ENCODE results near the gene POU2AF1. TPM values are rescaled to one million over a fixed set of nuclear protein-coding genes. Genes with fewer than 3 reads are reported as not detected.
A peak's percentile ranks its signal among the peaks of the same experiment; 100 is the strongest.

Gene POU2AF1
- total and polyA plus RNA-seq, 2 of the 13 experiments (the other 11 are each of a cell fraction or from before 2014, with no cell fraction given) = 1.9 to 3.6 TPM

GRCh38 chr11:111359223-111360149 is 19.6 kb downstream of the POU2AF1 start:
- peak; percentile 74 for DNase-seq (ENCODE audit: low spot score)
- H4K20me1 ChIP-seq (ENCODE audit: insufficient read depth, low read length) = no peaks in the 10 kb centered on the region
- TSS peak; percentile 81 for BruUV-seq (replicated peaks)
- no peak overlapping the region for H2AFZ ChIP-seq (ENCODE audit: low read length)
- FAIRE-seq = peak; percentile 21
- H3K9me3 ChIP-seq (ENCODE audit: low read length) = no peaks in the 10 kb centered on the region
- intact Hi-C loops (cut with micrococcal nuclease; ENCODE audit: unreplicated experiment) (loop anchor here (1.0 to 2.0 kb wide), 6 partner anchors 8 to 74 kb away; partner anchors contain the start of gene POU2AF3), in situ Hi-C loops (cut with HindIII; ENCODE audit: extremely low pct_ligation_motif_present, low pct_unique_long_range_greater_than_20kb) (loop anchor here (5.0 kb wide), 2 partner anchors 58 to 62 kb away; partner anchors contain the start of gene POU2AF3)
- H3K4me1 ChIP-seq (ENCODE audit: insufficient read depth, low read length) = peaks cover 100% of the 10 kb centered on the region
- WGBS (ENCODE audit: low lambda C conversion rate) = 52% methylated on average over 6 of the region's 7 CpGs
- H3K36me3 ChIP-seq (replicated peaks in 1 of 2; ENCODE audit: control insufficient read depth in 1 of 2, insufficient read depth in 2 of 2, low read length in 2 of 2) = no peaks in the 10 kb centered on the region
- H3K4me3 ChIP-seq (replicated peaks in 1 of 3; ENCODE audit: insufficient read depth in 1 of 3, low read depth in 2 of 3, low read length in 3 of 3) = peak overlapping the region in 1 of 3 experiments; percentile 19; a peak in 1 of 6 replicates
- peak; percentile 28 for ATAC-seq
- H3K4me2 ChIP-seq (ENCODE audit: low read depth, low read length) = peak overlapping the region; percentile 68
- peak overlapping the region; percentile 81 for H3K9ac ChIP-seq (ENCODE audit: insufficient read depth, low read depth, low read length)
- ChIA-PET POLR2A (interaction anchor here (0.9 to 12.2 kb wide), 13 partner anchors 8 to 69 kb away, joined by 3 to 197 read pairs (median 5); partner anchors contain the start of gene POU2AF3), CTCF (ENCODE audit: low intra/inter-chr PET ratio, low total read pairs) (interaction anchor here (1.1 to 2.4 kb wide), 4 partner anchors 23 to 70 kb away, joined by 4 to 23 read pairs (median 5); partner anchors contain the start of gene POU2AF3)
- no peaks in the 10 kb centered on the region for H3K27me3 ChIP-seq (ENCODE audit: control insufficient read depth in 1 of 2, insufficient read depth in 2 of 2, low read length in 2 of 2)
- H3K79me2 ChIP-seq (ENCODE audit: insufficient read depth, low read length) = no peaks in the 10 kb centered on the region
- H3K27ac ChIP-seq (ENCODE audit: extremely low read length, insufficient read depth, low read length) = peak overlapping the region; percentile 98
- TF ChIP-seq ZNF280D (CRISPR knock-in tag; IDR thresholded peaks at IDR 0.05) (no peak), CHD4 (IDR thresholded peaks at IDR 0.05; ENCODE audit: borderline replicate concordance, low read length) (peak; percentile 91), ZNF33A (CRISPR knock-in tag; IDR thresholded peaks at IDR 0.05; ENCODE audit: borderline replicate concordance) (0 out of 2 replicates have a peak, but pooled peaks have one; percentile 17), ZNF414 (CRISPR knock-in tag; IDR thresholded peaks at IDR 0.05) (no peak), ZSCAN22 (CRISPR knock-in tag; IDR thresholded peaks at IDR 0.05) (no peak), ZBTB44 (CRISPR knock-in tag; IDR thresholded peaks at IDR 0.05) (no peak), ZNF333 (CRISPR knock-in tag; IDR thresholded peaks at IDR 0.05; ENCODE audit: borderline replicate concordance) (no peak), ZNF260 (CRISPR knock-in tag; IDR thresholded peaks at IDR 0.05; ENCODE audit: borderline replicate concordance, low read depth) (no peak), ZNF83 (CRISPR knock-in tag; IDR thresholded peaks at IDR 0.05; ENCODE audit: borderline replicate concordance) (no peak)
